Osteoblast (primary cell): ENCODE data around the gene ZNF221. TPM values are rescaled to one million over a fixed set of nuclear protein-coding genes. Genes with fewer than 3 reads are reported as not detected.

ENCODE experiments used
- DNase-seq: peaks from one replicate; pipeline ENCODE4 v3.0.0; 2011; ENCODE audit warnings: low spot score, mixed read lengths; ENCODE audit not compliant: insufficient read length; ENCODE audit errors: missing footprints
- H2AFZ ChIP-seq: 2 replicates; pipeline ENCODE4 v1.6.0; 2011; ENCODE audit warnings: mild to moderate bottlenecking, low read length
- H3K27ac ChIP-seq: 2 replicates; pipeline ENCODE4 v1.5.1; 2011; ENCODE audit warnings: mild to moderate bottlenecking, low read depth, low read length, moderate library complexity
- H3K27me3 ChIP-seq: 2 replicates; pipeline ENCODE4 v1.6.0; 2012; ENCODE audit warnings: mild to moderate bottlenecking, control low read depth, inconsistent platforms, low read length, moderate library complexity; ENCODE audit not compliant: insufficient read depth
- H3K36me3 ChIP-seq: 2 replicates; pipeline ENCODE4 v1.5.1; 2011; ENCODE audit warnings: mild to moderate bottlenecking, low read length, control low read depth, moderate library complexity; ENCODE audit not compliant: insufficient read depth
- H3K4me1 ChIP-seq: 2 replicates; pipeline ENCODE4 v1.5.1; 2011; ENCODE audit warnings: mild to moderate bottlenecking, low read length, control low read depth, moderate library complexity; ENCODE audit not compliant: insufficient read depth
- H3K4me2 ChIP-seq: 2 replicates; pipeline ENCODE4 v1.6.0; 2011; ENCODE audit warnings: mild to moderate bottlenecking, low read length; ENCODE audit not compliant: insufficient read depth
- H3K4me3 ChIP-seq: fragments of 200-600 bp; sonication (generic); 3 replicates; pipeline ENCODE4 v1.5.1; 2012; ENCODE audit warnings: mild to moderate bottlenecking, low read length, inconsistent platforms; ENCODE audit not compliant: insufficient read depth
- H3K79me2 ChIP-seq: 2 replicates; pipeline ENCODE4 v1.6.0; 2012; ENCODE audit warnings: mild to moderate bottlenecking, low read length, control low read depth, inconsistent platforms; ENCODE audit not compliant: insufficient read depth
- H3K9me3 ChIP-seq: 2 replicates; pipeline ENCODE4 v1.5.1; 2011; ENCODE audit warnings: low read depth, low read length, control low read depth
- H4K20me1 ChIP-seq: 2 replicates; pipeline ENCODE4 v1.6.0; 2012; ENCODE audit warnings: mild to moderate bottlenecking, low read length, control low read depth; ENCODE audit not compliant: insufficient read depth
- CTCF ChIP-seq: IDR thresholded peaks from 2 replicates; pipeline ENCODE4 v1.5.1; 2011; ENCODE audit warnings: mild to moderate bottlenecking, low read depth, low read length, moderate library complexity; ENCODE audit errors: extremely low read depth
- total RNA-seq: library from RNA; depleted of rRNA; stranded (reverse); fragments of >200 nt; gene quantifications from 2 replicates; pipeline ENCODE4 v1.2.3, GENCODE V29; 2012

ZNF221 gene
- total RNA-seq, 1 donor = 9.0 TPM

GRCh38 chr19:43997631-43998290 lies 46.7 kb downstream of the ZNF221 start:
- Histone ChIP-seq H3K36me3 (peaks cover 25% of the 10 kb centered on the region), H3K27ac (no peak overlapping the region), H3K9me3 (no peaks in the 10 kb centered on the region), H3K4me1 (peaks cover 4% of the 10 kb centered on the region), H2AFZ (no peak overlapping the region), H3K4me2 (no peak overlapping the region), H3K79me2 (no peaks in the 10 kb centered on the region), H3K27me3 (no peaks in the 10 kb centered on the region), H3K4me3 (no peak overlapping the region), H4K20me1 (no peaks in the 10 kb centered on the region)
- TF ChIP-seq CTCF = no peak
- no peak for DNase-seq

GRCh38 chr19:44002212-44002565 lies 51.2 kb downstream of the ZNF221 start:
- Histone ChIP-seq H4K20me1 (no peaks in the 10 kb centered on the region), H3K4me2 (peak overlapping the region; percentile 99), H3K4me3 (peak overlapping the region; percentile 90), H3K79me2 (peaks cover 18% of the 10 kb centered on the region), H3K9me3 (no peaks in the 10 kb centered on the region), H3K36me3 (peaks cover 3% of the 10 kb centered on the region), H3K27ac (peak overlapping the region; percentile 84), H3K4me1 (peaks cover 12% of the 10 kb centered on the region), H3K27me3 (no peaks in the 10 kb centered on the region), H2AFZ (peak overlapping the region; percentile 100)
- DNase-seq = no peak
- TF ChIP-seq CTCF = no peak

GRCh38 chr19:44002566-44003460 lies 51.8 kb downstream of the ZNF221 start, which contains the start of gene ZNF230:
TSS of gene ZNF230 (plus strand) at chr19:44002957. CDS start at chr19:44007079, 4,122 bp downstream.
- Histone ChIP-seq H3K4me2 (peak within 1 kb of the TSS; percentile 99), H3K36me3 (peaks cover 8% of the 10 kb centered on the region), H3K27ac (peak within 1 kb of the TSS; percentile 84), H3K79me2 (peaks cover 18% of the 10 kb centered on the region), H2AFZ (peak within 1 kb of the TSS; percentile 100), H4K20me1 (no peaks in the 10 kb centered on the region), H3K4me3 (peak within 1 kb of the TSS; percentile 90), H3K9me3 (no peaks in the 10 kb centered on the region), H3K4me1 (peaks cover 12% of the 10 kb centered on the region), H3K27me3 (no peaks in the 10 kb centered on the region)
- DNase-seq = peak; percentile 85
- TF ChIP-seq CTCF = no peak
